Prostate gland (tissue), 2 donors: ENCODE data around the gene EFNA3.

Experiments used
- POLR2A ChIP-seq: fragments of 450-650 bp; IDR thresholded peaks from one replicate; pipeline ENCODE4 v1.6.1; 2016; ENCODE audit warnings: antibody characterized with exemption, mild to moderate bottlenecking
- TF ChIP-seq, protein P1 (sequence below), 4 experiments: fragments of 200-600 bp in 2 of 4; fragments of 450-650 bp in 2 of 4; sonication (generic) in 2 of 4; IDR thresholded peaks; 1 replicate in 3 of 4; 2 replicates in 1 of 4; pipeline ENCODE4 v1.5.1; 2016 to 2019; ENCODE audit warnings: antibody characterized with exemption in 4 of 4, mild to moderate bottlenecking in 2 of 4, moderate library complexity in 2 of 4

DNA sequence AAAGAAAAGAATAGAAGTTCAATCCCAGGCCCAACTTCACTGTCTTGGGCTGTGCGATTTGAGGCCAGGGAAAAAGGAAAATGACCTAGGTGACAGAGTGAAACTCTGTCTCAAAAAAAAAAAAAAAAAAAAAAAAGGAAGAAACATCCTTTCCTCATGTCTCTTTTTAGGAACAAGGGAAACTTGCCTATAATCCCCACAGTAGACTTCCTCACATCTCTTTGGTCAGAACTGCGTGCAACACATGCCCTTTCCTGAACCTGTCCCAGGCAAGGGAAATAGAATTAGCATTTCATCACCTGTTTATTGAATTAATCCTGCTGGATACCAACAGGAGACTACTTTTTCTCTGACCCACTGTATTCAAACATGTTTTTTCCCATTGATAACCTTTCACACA lies 42.7 kb upstream of the EFNA3 start:
- TF ChIP-seq, protein P1, sequence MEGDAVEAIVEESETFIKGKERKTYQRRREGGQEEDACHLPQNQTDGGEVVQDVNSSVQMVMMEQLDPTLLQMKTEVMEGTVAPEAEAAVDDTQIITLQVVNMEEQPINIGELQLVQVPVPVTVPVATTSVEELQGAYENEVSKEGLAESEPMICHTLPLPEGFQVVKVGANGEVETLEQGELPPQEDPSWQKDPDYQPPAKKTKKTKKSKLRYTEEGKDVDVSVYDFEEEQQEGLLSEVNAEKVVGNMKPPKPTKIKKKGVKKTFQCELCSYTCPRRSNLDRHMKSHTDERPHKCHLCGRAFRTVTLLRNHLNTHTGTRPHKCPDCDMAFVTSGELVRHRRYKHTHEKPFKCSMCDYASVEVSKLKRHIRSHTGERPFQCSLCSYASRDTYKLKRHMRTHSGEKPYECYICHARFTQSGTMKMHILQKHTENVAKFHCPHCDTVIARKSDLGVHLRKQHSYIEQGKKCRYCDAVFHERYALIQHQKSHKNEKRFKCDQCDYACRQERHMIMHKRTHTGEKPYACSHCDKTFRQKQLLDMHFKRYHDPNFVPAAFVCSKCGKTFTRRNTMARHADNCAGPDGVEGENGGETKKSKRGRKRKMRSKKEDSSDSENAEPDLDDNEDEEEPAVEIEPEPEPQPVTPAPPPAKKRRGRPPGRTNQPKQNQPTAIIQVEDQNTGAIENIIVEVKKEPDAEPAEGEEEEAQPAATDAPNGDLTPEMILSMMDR (IDR thresholded peaks at IDR 0.05): no peak
- TF ChIP-seq POLR2A: no peak
